Activated CD4-positive, CD25-positive, alpha-beta regulatory T cell (primary cell): ENCODE results near the gene OR4A5.
"Not testable (repeated sequence)": the region's sequence is repeated elsewhere in the genome, so short reads cannot be mapped to it uniquely, and the experiment has no call there.

Source experiments
- DNase-seq, 4 experiments: peaks; one replicate each; lab custom pipeline; 2025; lab: John Stamatoyannopoulos, UW

The OR4A5 gene, protein sequence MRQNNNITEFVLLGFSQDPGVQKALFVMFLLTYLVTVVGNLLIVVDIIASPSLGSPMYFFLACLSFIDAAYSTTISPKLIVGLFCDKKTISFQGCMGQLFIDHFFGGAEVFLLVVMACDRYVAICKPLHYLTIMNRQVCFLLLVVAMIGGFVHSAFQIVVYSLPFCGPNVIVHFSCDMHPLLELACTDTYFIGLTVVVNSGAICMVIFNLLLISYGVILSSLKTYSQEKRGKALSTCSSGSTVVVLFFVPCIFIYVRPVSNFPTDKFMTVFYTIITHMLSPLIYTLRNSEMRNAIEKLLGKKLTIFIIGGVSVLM

DNA sequence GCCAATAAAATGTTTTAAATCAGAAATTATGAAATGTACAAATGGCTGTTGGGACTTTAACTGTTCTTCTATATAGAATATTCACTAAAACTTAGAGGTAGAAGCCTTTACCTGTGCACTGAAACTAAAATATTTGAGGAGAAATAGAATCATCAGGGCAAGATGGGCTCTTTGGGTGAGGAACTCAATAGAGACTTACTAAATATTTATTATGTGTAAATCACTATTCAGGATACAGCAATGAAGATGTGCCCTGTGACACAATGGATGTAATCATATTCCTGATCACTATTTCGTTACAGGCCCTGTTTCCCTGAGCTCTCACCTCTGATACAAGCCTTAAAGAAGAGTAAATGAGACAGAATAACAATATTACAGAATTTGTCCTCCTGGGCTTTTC is at the start of gene OR4A5:
Gene OR4A5 (plus strand): TSS at position 301 of the 400 bp plus-strand sequence. CDS start 53 bp downstream, at position 354.
- DNase-seq: not testable (repeated sequence)

DNA sequence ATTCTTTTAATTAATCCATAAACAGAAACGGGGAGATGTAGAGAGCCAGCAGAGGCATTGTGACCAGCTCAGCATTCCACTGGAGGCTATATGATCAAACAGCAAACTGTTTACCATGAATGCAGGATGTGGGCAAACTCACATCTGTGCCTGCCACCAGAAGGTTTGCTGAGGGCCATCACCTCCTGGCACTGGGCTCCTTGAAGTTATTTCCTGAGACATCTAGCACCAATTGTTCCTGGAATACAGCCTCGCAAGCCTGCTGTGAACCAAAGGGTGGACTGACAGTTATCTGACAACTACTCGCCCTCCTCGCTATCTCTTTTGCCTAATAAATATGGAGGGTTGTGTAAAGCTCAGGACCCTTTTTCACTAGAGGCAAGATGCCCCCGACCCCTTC is 13.5 kb downstream of the OR4A5 start:
- DNase-seq: not testable (repeated sequence)
